Tibial nerve (tissue), 4 donors: ENCODE data around the gene BDH1. TPM values are rescaled to one million over a fixed set of nuclear protein-coding genes. Genes with fewer than 3 reads are reported as not detected.

Source experiments
- DNase-seq, 2 donors: peaks; one replicate each; pipeline ENCODE4 v3.0.0-alpha.2; 2019; ENCODE audit warnings: low spot score in 2 of 2
- H3K27ac ChIP-seq, 4 donors: fragments of 200-600 bp; sonication (generic) in 3 of 4; one replicate each; pipeline ENCODE4 v1.5.1; 2017 to 2019; ENCODE audit warnings: mild to moderate bottlenecking in 1 of 4
- H3K27me3 ChIP-seq, 2 donors: fragments of 200-600 bp; sonication (generic) in 1 of 2; one replicate each; pipeline versions ENCODE4 v1.5.1 to v1.6.0; 2017 to 2019
- H3K36me3 ChIP-seq, 3 donors: fragments of 200-600 bp; sonication (generic); one replicate each; pipeline ENCODE4 v1.5.1; 2018 to 2019
- H3K4me1 ChIP-seq, 4 donors: fragments of 200-600 bp; sonication (generic) in 3 of 4; one replicate each; pipeline ENCODE4 v1.5.1; 2017 to 2019
- H3K4me3 ChIP-seq, 4 donors: fragments of 200-600 bp; sonication (generic) in 3 of 4; one replicate each; pipeline ENCODE4 v1.5.1; 2017 to 2019; ENCODE audit warnings: mild to moderate bottlenecking in 1 of 4, moderate library complexity in 1 of 4
- H3K9me3 ChIP-seq, 4 donors: fragments of 200-600 bp; sonication (generic) in 3 of 4; one replicate each; pipeline ENCODE4 v1.5.1; 2017 to 2019
- EP300 ChIP-seq, 2 donors: sonication (generic); formaldehyde crosslinking; IDR thresholded peaks; one replicate each; pipeline ENCODE4 v1.6.1; 2017; ENCODE audit warnings: antibody characterized with exemption in 2 of 2, mild to moderate bottlenecking in 1 of 2
- POLR2A ChIP-seq, 2 donors: fragments of 450-650 bp; IDR thresholded peaks; one replicate each; pipeline ENCODE4 v1.6.1; 2017; ENCODE audit warnings: antibody characterized with exemption in 2 of 2, mild to moderate bottlenecking in 2 of 2, moderate library complexity in 2 of 2
- WGBS, 2 donors: methylation state at CpG; one replicate each; pipeline ENCODE4 v1.1.5; 2018; 5-methylcytosine and 5-hydroxymethylcytosine counted together
- total RNA-seq, 4 donors: library from RNA; depleted of rRNA; stranded (reverse); fragments of >200 nt; gene quantifications; one replicate each; pipeline ENCODE4 v1.1.0, GENCODE V29; 2016
- TF ChIP-seq, protein P1 (sequence below), 5 experiments: fragments of 200-600 bp in 3 of 5; fragments of 450-650 bp in 2 of 5; sonication (generic) in 3 of 5; IDR thresholded peaks; one replicate each; pipeline ENCODE4 v1.5.1; 2016 to 2019; ENCODE audit warnings: antibody characterized with exemption in 5 of 5, mild to moderate bottlenecking in 3 of 5, moderate library complexity in 2 of 5

Gene BDH1
- total RNA-seq, 4 donors from 2014 or later, result 15.1 to 24.3 (median 18.7) TPM

DNA sequence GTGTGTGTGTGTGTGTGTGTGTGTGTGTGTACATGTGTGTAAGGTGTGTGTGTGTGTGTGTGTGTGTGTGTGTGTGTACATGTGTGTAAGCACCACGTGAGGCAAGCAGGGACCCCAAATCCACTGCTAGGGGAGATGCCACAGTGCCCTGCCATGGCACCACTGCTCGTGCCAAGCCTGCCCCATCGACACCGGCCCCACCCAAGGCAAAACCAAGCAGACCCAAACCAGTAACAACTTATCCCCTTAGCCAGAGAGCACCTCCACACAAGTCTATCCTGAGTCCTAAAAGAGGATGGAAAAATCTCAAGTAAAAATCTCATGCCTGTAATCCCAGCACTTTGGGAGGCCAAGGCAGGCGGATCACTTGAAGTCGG lies 45.1 kb downstream of the BDH1 start:
- TF ChIP-seq, protein P1, sequence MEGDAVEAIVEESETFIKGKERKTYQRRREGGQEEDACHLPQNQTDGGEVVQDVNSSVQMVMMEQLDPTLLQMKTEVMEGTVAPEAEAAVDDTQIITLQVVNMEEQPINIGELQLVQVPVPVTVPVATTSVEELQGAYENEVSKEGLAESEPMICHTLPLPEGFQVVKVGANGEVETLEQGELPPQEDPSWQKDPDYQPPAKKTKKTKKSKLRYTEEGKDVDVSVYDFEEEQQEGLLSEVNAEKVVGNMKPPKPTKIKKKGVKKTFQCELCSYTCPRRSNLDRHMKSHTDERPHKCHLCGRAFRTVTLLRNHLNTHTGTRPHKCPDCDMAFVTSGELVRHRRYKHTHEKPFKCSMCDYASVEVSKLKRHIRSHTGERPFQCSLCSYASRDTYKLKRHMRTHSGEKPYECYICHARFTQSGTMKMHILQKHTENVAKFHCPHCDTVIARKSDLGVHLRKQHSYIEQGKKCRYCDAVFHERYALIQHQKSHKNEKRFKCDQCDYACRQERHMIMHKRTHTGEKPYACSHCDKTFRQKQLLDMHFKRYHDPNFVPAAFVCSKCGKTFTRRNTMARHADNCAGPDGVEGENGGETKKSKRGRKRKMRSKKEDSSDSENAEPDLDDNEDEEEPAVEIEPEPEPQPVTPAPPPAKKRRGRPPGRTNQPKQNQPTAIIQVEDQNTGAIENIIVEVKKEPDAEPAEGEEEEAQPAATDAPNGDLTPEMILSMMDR (IDR thresholded peaks at IDR 0.05), result no peak
- TF ChIP-seq POLR2A (IDR thresholded peaks at IDR 0.05) (no peak), EP300 (IDR thresholded peaks at IDR 0.05) (no peak)
- no peaks in the 10 kb centered on the region for H3K27me3 ChIP-seq
- H3K4me1 ChIP-seq, result peaks cover 0 to 9% (median 0%) of the 10 kb centered on the region in 4 donors
- 82 to 86% methylated on average over 6 of the region's 6 CpGs for WGBS, 2 donors
- no peak overlapping the region for H3K4me3 ChIP-seq
- no peaks in the 10 kb centered on the region for H3K9me3 ChIP-seq
- DNase-seq, result no peak
- peaks cover 0 to 30% (median 0%) of the 10 kb centered on the region in 3 donors for H3K36me3 ChIP-seq
- no peak overlapping the region for H3K27ac ChIP-seq

DNA sequence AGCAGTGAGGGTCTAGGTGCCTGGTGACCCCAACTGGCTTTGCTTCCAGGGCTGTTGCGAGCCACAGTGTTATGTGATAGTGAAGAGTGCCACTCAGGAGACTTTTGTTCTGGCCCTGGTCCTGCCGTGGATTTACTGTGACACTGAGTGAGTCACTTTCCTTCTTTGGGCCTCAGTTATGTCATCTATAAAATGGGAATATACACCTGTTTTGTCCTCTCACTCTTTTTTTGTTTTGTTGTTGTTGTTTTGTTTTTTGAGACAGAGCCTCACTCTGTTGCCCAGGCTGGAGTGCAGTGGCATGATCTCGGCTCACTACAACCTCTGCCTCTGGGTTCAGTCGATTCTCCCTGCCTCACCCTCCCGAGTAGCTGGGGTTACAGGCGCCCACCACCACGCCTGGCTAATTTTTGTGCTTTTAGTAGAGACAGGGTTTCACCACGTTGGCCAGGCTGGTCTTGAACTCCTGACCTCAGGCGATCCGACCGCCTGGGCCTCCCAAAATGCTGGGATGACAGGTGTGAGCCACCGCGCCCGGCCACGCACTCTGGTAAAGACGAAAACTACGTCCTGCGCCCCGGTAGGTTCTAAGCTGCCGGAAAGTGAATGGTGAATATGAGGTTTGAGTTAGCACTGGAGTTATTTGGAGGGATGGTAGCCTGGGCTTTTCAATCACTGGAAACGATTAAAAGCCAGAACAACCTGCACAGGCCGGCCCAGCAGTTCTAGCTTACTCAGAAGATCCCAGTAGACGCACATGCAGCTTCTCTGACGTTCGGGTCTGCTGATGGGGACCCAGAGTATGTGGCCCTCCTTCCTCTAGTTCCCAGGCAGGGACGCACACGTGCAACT lies 46.6 kb downstream of the BDH1 start:
- Histone ChIP-seq H3K27me3 (no peaks in the 10 kb centered on the region), H3K36me3 (peaks cover 0 to 19% (median 0%) of the 10 kb centered on the region in 3 donors), H3K27ac (peak overlapping the region in 1 of 4 donors; percentile 80), H3K4me1 (peaks cover 0 to 12% (median 0%) of the 10 kb centered on the region in 4 donors), H3K9me3 (no peaks in the 10 kb centered on the region), H3K4me3 (peak overlapping the region in 3 of 4 donors; percentile 31 to 56 (median 51))
- DNase-seq, result no peak
- WGBS, 2 donors, result 77 to 80% methylated on average over 27 of the region's 27 CpGs
- TF ChIP-seq, protein P1 (IDR thresholded peaks at IDR 0.05), result no peak

DNA sequence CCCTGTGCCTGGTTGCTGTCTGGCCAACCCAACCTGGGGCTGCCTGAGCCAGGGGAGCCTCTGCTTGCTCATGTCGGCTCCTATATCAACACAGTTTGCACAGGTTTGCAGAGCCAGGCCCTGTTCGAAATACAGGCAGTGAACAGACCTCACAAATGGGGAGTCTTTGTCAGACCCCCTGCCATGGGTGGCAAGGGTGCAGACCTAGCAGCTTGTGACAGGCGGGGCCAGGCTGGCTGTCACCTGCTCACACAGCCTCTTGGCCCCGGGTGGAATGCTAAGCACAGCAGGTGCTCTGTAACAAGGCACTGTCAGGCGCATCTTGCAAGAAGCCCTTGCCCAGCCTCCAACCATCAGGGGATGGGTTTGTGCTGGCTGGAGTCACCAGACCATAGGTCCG lies 47.3 kb downstream of the BDH1 start:
- WGBS, 2 donors, result 86% methylated on average over 6 of the region's 6 CpGs
- Histone ChIP-seq H3K4me1 (peaks cover 0 to 14% (median 0%) of the 10 kb centered on the region in 4 donors), H3K4me3 (no peak overlapping the region), H3K27ac (no peak overlapping the region), H3K9me3 (no peaks in the 10 kb centered on the region), H3K36me3 (peaks cover 0 to 16% (median 0%) of the 10 kb centered on the region in 3 donors), H3K27me3 (no peaks in the 10 kb centered on the region)
- no peak for DNase-seq
- TF ChIP-seq POLR2A (IDR thresholded peaks at IDR 0.05), result no peak
- no peak for TF ChIP-seq EP300 (IDR thresholded peaks at IDR 0.05)
- TF ChIP-seq, protein P1 (IDR thresholded peaks at IDR 0.05), result no peak

DNA sequence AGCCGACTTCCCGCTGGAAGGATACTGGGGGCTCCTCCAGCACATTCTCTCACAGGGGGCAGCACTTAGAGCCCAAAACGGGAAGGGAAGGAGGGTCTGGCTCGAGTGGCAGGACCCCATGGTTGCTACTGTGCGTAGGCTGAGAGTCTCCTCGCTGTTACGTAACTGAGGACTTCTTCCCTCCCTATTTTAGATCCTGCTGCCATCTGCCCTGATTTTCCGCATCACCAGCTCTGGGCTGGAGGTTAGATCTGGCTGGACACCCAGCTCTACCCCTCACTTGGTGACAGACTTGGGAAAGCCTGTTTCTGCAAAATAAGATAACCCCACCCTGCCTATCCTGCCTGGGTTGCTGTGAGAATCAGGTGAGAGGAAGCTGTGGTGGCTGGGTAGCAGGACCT lies 47.7 kb downstream of the BDH1 start:
- Histone ChIP-seq H3K36me3 (peaks cover 0 to 13% (median 0%) of the 10 kb centered on the region in 3 donors), H3K27ac (no peak overlapping the region), H3K27me3 (no peaks in the 10 kb centered on the region), H3K4me3 (no peak overlapping the region), H3K4me1 (peaks cover 0 to 14% (median 0%) of the 10 kb centered on the region in 4 donors), H3K9me3 (no peaks in the 10 kb centered on the region)
- TF ChIP-seq POLR2A (IDR thresholded peaks at IDR 0.05), result no peak
- TF ChIP-seq, protein P1 (IDR thresholded peaks at IDR 0.05), result no peak
- no peak for TF ChIP-seq EP300 (IDR thresholded peaks at IDR 0.05)
- DNase-seq, result no peak
- 88 to 89% methylated on average over 8 of the region's 8 CpGs for whole genome bisulfite sequencing, 2 donors

DNA sequence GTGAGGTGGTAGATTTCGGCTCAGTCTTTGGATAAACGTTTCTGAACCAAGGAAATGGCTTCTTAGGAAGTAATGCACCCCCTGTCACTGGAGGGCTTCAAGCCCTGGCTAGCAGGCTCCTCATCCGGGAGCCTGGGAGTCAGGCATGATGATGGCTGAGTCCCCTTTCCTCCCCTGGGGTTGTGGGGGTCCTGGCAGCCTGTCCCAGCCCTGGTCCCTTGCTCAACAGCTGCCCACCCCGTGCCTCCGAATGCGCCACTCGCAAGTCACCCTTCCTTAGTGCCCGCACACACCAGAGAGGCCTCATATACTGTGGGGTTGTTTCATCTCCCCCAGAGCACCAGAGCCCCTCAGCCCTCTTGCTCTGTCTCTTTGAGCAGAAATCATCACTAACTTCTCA lies 48.2 kb downstream of the BDH1 start:
- Histone ChIP-seq H3K36me3 (peaks cover 0 to 8% (median 0%) of the 10 kb centered on the region in 3 donors), H3K27ac (no peak overlapping the region), H3K4me3 (no peak overlapping the region), H3K27me3 (no peaks in the 10 kb centered on the region), H3K4me1 (peaks cover 0 to 14% (median 0%) of the 10 kb centered on the region in 4 donors), H3K9me3 (no peaks in the 10 kb centered on the region)
- TF ChIP-seq, protein P1 (IDR thresholded peaks at IDR 0.05), result no peak
- TF ChIP-seq POLR2A (IDR thresholded peaks at IDR 0.05) (no peak), EP300 (IDR thresholded peaks at IDR 0.05) (no peak)
- WGBS, 2 donors, result 72 to 75% methylated on average over 8 of the region's 8 CpGs
- DNase-seq, result no peak
